Liver (tissue), 9 donors: ENCODE measurements around the gene NFKB1. TPM values are rescaled to one million over a fixed set of nuclear protein-coding genes. Genes with fewer than 3 reads are reported as not detected.

ENCODE experiments used
- DNase-seq: peaks from one replicate; pipeline ENCODE4 v3.0.0-alpha.2; 2017; ENCODE audit warnings: low spot score
- H3K27ac ChIP-seq, 2 donors: one replicate each; pipeline ENCODE4 v1.7.0; 2013; ENCODE audit warnings: inconsistent platforms in 2 of 2, low read length in 2 of 2, control low read depth in 1 of 2, low read depth in 1 of 2, mild to moderate bottlenecking in 1 of 2
- H3K27me3 ChIP-seq, 4 donors: one replicate each; pipeline versions ENCODE4 v1.6.1 to v1.7.0; 2013; ENCODE audit warnings: low read length in 3 of 4, inconsistent platforms in 1 of 4, mild to moderate bottlenecking in 1 of 4, moderate library complexity in 1 of 4; ENCODE audit not compliant: control insufficient read depth in 4 of 4, insufficient read depth in 4 of 4
- H3K36me3 ChIP-seq, 4 donors: one replicate each; pipeline versions ENCODE4 v1.6.1 to v1.7.0; 2013; ENCODE audit warnings: low read length in 3 of 4, mild to moderate bottlenecking in 3 of 4, low read depth in 1 of 4, moderate library complexity in 1 of 4; ENCODE audit not compliant: control insufficient read depth in 4 of 4, insufficient read depth in 3 of 4
- H3K4me1 ChIP-seq, 4 donors: one replicate each; pipeline versions ENCODE4 v1.6.1 to v1.7.0; 2013; ENCODE audit warnings: low read length in 3 of 4, mild to moderate bottlenecking in 3 of 4, moderate library complexity in 1 of 4; ENCODE audit not compliant: control insufficient read depth in 4 of 4, insufficient read depth in 4 of 4
- H3K4me3 ChIP-seq, 3 donors: one replicate each; pipeline versions ENCODE4 v1.6.1 to v1.7.0; 2013; ENCODE audit warnings: low read length in 3 of 3, control low read depth in 1 of 3, low read depth in 1 of 3, mild to moderate bottlenecking in 1 of 3
- H3K9ac ChIP-seq, 2 donors: one replicate each; pipeline ENCODE4 v1.7.0; 2013; ENCODE audit warnings: low read length in 2 of 2, mild to moderate bottlenecking in 2 of 2, moderate library complexity in 2 of 2, control low read depth in 1 of 2, low read depth in 1 of 2
- H3K9me3 ChIP-seq, 4 donors: one replicate each; pipeline versions ENCODE4 v1.6.1 to v1.7.0; 2013; ENCODE audit warnings: low read length in 3 of 4; ENCODE audit not compliant: control insufficient read depth in 4 of 4
- EGR1 ChIP-seq, 2 donors: IDR thresholded peaks; 2 replicates each; pipeline ENCODE4 v1.6.1; 2016 to 2018; ENCODE audit warnings: antibody characterized with exemption in 2 of 2, low read depth in 2 of 2
- FOXA1 ChIP-seq: IDR thresholded peaks from 2 replicates; pipeline ENCODE4 v1.6.1; 2016; ENCODE audit warnings: antibody characterized with exemption
- FOXA2 ChIP-seq: IDR thresholded peaks from 2 replicates; pipeline ENCODE4 v1.6.1; 2016; ENCODE audit warnings: antibody characterized with exemption
- GABPA ChIP-seq, 2 donors: IDR thresholded peaks in 1 of 2; conservative IDR thresholded peaks in 1 of 2; 2 replicates each; pipeline ENCODE4 v1.6.1; 2016; ENCODE audit warnings: antibody characterized with exemption in 2 of 2, mild to moderate bottlenecking in 1 of 2, moderate library complexity in 1 of 2
- HNF4A ChIP-seq, 2 donors: conservative IDR thresholded peaks; 2 replicates each; pipeline ENCODE4 v1.6.1; 2016; ENCODE audit warnings: antibody characterized with exemption in 2 of 2, mild to moderate bottlenecking in 2 of 2
- HNF4G ChIP-seq: IDR thresholded peaks from 2 replicates; pipeline ENCODE4 v1.6.1; 2016; ENCODE audit warnings: antibody characterized with exemption
- NR2F2 ChIP-seq: IDR thresholded peaks from 2 replicates; pipeline ENCODE4 v1.6.1; 2016; ENCODE audit warnings: antibody characterized with exemption
- RAD21 ChIP-seq, 2 donors: IDR thresholded peaks; 2 replicates each; pipeline ENCODE4 v1.6.1; 2016; ENCODE audit warnings: antibody characterized with exemption in 2 of 2, mild to moderate bottlenecking in 2 of 2
- RXRA ChIP-seq, 2 donors: IDR thresholded peaks; 2 replicates each; pipeline ENCODE4 v1.6.1; 2017 to 2018; ENCODE audit warnings: antibody characterized with exemption in 2 of 2, mild to moderate bottlenecking in 1 of 2
- SP1 ChIP-seq: IDR thresholded peaks from 2 replicates; pipeline ENCODE4 v1.6.1; 2018; ENCODE audit warnings: antibody characterized with exemption, mild to moderate bottlenecking
- TAF1 ChIP-seq: conservative IDR thresholded peaks from 2 replicates; pipeline ENCODE4 v1.6.1; 2016; ENCODE audit warnings: antibody characterized with exemption, mild to moderate bottlenecking
- YY1 ChIP-seq: IDR thresholded peaks from 2 replicates; pipeline ENCODE4 v1.6.1; 2016; ENCODE audit warnings: antibody characterized with exemption, mild to moderate bottlenecking
- WGBS: extraction: QIAGEN DNeasy Blood & Tissue Kit; methylation state at CpG from one replicate; pipeline ENCODE4 v1.1.7; 2013; 5-methylcytosine and 5-hydroxymethylcytosine counted together
- polyA plus RNA-seq, 2 donors: library from polyadenylated mRNA; stranded (reverse) in 1 of 2; unstranded in 1 of 2; fragments of 200-250 nt in 1 of 2; fragments of >200 nt in 1 of 2; fragmentation: Nextera tagmentation in 1 of 2; extraction: Ambion mirVana in 1 of 2; gene quantifications; one replicate each; pipeline versions ENCODE4 v1.2.1 to v1.2.3, GENCODE V29; 2013 to 2015
- total RNA-seq, 2 donors: library from RNA; depleted of rRNA; stranded (reverse); fragments of >200 nt; gene quantifications; one replicate each; pipeline ENCODE4 v1.2.3, GENCODE V29; 2014
- TF ChIP-seq, protein P1 (sequence below): IDR thresholded peaks from 2 replicates; pipeline ENCODE4 v1.6.1; 2016; ENCODE audit warnings: antibody characterized with exemption, mild to moderate bottlenecking
- TF ChIP-seq, protein P2 (sequence below): fragments of 150-350 bp; IDR thresholded peaks from 2 replicates; pipeline ENCODE4 v1.5.1; 2017; ENCODE audit warnings: improper control_type of control experiment, low read depth, low read length; ENCODE audit not compliant: missing input control
- TF ChIP-seq, protein P3 (sequence below): IDR thresholded peaks from 2 replicates; pipeline ENCODE4 v1.6.1; 2016; ENCODE audit warnings: antibody characterized with exemption
- TF ChIP-seq, protein P4 (sequence below): IDR thresholded peaks from 2 replicates; pipeline ENCODE4 v1.6.1; 2016; ENCODE audit warnings: antibody characterized with exemption
- donor health status: healthy.
- donor health status: healthy.
- donor health status: healthy.
- donor health status: healthy.
- donor health status: healthy.

Gene NFKB1
- total and polyA plus RNA-seq, 4 donors, result 5.1 to 23.0 (median 13.4) TPM

DNA sequence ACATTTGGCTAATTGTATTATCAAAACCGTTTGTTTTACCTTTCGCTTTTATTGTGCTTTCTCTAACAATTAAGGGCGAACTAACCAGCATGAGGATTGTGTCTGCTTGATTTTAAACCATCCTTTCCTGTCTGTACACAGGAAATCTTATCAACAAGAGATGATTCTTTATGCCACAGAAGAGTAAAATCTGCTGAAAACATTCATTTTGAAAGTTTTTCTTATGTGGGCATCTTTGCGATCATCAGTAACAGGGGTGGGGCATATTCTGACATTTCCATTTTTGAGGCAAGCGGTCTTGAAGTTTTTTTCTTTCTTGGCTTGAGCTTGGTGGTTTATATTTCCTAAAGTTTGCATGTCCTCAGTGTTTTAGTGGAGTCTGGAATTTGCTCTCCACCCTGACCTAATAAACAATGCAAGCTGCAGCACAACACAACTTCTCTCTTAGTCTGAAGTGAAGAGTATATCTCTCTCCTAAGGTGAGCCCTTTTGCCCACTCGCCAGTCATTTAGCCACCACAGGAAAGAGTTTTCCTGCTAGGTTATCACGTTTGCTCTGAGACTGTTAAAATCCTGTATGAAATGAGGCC, 26.6 kb downstream of the NFKB1 start (continued):
- TF ChIP-seq, protein P1, sequence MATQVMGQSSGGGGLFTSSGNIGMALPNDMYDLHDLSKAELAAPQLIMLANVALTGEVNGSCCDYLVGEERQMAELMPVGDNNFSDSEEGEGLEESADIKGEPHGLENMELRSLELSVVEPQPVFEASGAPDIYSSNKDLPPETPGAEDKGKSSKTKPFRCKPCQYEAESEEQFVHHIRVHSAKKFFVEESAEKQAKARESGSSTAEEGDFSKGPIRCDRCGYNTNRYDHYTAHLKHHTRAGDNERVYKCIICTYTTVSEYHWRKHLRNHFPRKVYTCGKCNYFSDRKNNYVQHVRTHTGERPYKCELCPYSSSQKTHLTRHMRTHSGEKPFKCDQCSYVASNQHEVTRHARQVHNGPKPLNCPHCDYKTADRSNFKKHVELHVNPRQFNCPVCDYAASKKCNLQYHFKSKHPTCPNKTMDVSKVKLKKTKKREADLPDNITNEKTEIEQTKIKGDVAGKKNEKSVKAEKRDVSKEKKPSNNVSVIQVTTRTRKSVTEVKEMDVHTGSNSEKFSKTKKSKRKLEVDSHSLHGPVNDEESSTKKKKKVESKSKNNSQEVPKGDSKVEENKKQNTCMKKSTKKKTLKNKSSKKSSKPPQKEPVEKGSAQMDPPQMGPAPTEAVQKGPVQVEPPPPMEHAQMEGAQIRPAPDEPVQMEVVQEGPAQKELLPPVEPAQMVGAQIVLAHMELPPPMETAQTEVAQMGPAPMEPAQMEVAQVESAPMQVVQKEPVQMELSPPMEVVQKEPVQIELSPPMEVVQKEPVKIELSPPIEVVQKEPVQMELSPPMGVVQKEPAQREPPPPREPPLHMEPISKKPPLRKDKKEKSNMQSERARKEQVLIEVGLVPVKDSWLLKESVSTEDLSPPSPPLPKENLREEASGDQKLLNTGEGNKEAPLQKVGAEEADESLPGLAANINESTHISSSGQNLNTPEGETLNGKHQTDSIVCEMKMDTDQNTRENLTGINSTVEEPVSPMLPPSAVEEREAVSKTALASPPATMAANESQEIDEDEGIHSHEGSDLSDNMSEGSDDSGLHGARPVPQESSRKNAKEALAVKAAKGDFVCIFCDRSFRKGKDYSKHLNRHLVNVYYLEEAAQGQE, result no peak
- no peak for TF ChIP-seq HNF4A (conservative IDR thresholded peaks at IDR 0.05)
- TF ChIP-seq, protein P2, sequence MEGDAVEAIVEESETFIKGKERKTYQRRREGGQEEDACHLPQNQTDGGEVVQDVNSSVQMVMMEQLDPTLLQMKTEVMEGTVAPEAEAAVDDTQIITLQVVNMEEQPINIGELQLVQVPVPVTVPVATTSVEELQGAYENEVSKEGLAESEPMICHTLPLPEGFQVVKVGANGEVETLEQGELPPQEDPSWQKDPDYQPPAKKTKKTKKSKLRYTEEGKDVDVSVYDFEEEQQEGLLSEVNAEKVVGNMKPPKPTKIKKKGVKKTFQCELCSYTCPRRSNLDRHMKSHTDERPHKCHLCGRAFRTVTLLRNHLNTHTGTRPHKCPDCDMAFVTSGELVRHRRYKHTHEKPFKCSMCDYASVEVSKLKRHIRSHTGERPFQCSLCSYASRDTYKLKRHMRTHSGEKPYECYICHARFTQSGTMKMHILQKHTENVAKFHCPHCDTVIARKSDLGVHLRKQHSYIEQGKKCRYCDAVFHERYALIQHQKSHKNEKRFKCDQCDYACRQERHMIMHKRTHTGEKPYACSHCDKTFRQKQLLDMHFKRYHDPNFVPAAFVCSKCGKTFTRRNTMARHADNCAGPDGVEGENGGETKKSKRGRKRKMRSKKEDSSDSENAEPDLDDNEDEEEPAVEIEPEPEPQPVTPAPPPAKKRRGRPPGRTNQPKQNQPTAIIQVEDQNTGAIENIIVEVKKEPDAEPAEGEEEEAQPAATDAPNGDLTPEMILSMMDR, result no peak
- TF ChIP-seq HNF4G, result no peak
- TF ChIP-seq NR2F2, result no peak
- TF ChIP-seq, protein P3, sequence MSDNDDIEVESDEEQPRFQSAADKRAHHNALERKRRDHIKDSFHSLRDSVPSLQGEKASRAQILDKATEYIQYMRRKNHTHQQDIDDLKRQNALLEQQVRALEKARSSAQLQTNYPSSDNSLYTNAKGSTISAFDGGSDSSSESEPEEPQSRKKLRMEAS, result no peak

DNA sequence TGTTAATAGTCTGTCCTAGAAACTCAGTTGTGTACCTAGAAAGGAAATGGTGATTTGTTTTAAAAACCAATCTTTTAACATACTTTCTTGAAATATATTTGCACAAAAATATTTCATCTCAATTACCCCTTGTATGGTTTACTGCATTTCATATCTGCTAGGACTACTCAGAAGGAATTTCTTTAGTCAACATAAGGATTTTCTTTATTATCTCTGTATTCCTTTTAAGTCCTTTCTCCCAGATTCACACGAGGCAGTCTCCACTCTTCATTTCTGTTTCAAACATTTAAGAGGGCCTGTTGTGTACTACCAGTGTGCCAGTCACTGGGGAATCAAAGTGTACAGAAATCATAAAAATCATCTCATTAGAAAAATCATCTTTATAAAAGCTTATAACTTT, 28.8 kb downstream of the NFKB1 start:
- WGBS, result 69% methylated on average over 1 of the region's 1 CpG
- Histone ChIP-seq H3K9ac (no peak overlapping the region), H3K4me1 (peaks cover 0 to 7% (median 0%) of the 10 kb centered on the region in 4 donors), H3K27me3 (no peaks in the 10 kb centered on the region), H3K27ac (no peak overlapping the region), H3K9me3 (no peaks in the 10 kb centered on the region), H3K4me3 (no peak overlapping the region), H3K36me3 (peaks cover 0 to 5% (median 2%) of the 10 kb centered on the region in 4 donors)
- TF ChIP-seq RAD21 (IDR thresholded peaks at IDR 0.05), result no peak
- TF ChIP-seq, protein P3, result no peak
- TF ChIP-seq, protein P4, sequence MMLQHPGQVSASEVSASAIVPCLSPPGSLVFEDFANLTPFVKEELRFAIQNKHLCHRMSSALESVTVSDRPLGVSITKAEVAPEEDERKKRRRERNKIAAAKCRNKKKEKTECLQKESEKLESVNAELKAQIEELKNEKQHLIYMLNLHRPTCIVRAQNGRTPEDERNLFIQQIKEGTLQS, result no peak
- TF ChIP-seq TAF1, result no peak
- no peak for TF ChIP-seq FOXA2
- no peak for TF ChIP-seq SP1
- no peak for TF ChIP-seq HNF4G
- TF ChIP-seq GABPA (IDR thresholded peaks at IDR 0.05 in 1 of 2, conservative IDR thresholded peaks at IDR 0.05 in 1 of 2), result no peak
- TF ChIP-seq HNF4A (conservative IDR thresholded peaks at IDR 0.05), result no peak
- no peak for DNase-seq

DNA sequence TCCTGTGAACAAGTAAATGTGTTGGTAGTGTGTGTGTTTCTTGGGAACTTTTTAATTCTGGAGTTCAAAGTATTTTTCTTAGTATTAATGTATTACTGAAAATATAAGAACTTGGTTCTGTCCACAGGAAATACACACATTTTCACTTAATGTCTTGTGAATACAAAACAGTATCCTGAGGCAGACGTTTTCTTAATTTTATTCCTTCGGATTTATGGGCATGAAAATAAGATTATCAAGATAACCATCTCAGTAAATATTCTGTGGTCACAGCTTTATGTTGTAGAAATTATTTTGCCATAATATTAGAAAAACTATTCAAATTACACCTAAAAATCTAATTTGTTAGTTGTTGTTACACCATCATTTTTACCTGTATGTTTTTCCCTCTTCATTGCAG, 29.8 kb downstream of the NFKB1 start:
- no peak for TF ChIP-seq EGR1 (IDR thresholded peaks at IDR 0.05; ENCODE audit: low read depth in 2 of 2)
- TF ChIP-seq HNF4G, result no peak
- TF ChIP-seq FOXA1, result no peak
- TF ChIP-seq RXRA (IDR thresholded peaks at IDR 0.05), result no peak
- TF ChIP-seq YY1, result no peak
- TF ChIP-seq, protein P2, result no peak
- WGBS, result 97% methylated on average over 2 of the region's 2 CpGs
- H3K27ac ChIP-seq, result no peak overlapping the region

More for the DNA sequence above, 29.8 kb downstream of the NFKB1 start:
- no peak for DNase-seq
- Histone ChIP-seq H3K27me3 (no peaks in the 10 kb centered on the region), H3K4me1 (peaks cover 0 to 5% (median 0%) of the 10 kb centered on the region in 4 donors), H3K4me3 (no peak overlapping the region), H3K36me3 (peaks cover 0 to 5% (median 2%) of the 10 kb centered on the region in 4 donors), H3K9ac (no peak overlapping the region), H3K9me3 (no peaks in the 10 kb centered on the region)
